Kidney epithelial cell (primary cell): ENCODE measurements around the gene PRSS16. TPM values are rescaled to one million over a fixed set of nuclear protein-coding genes. Genes with fewer than 3 reads are reported as not detected.
"Not testable (repeated sequence)": the region's sequence is repeated elsewhere in the genome, so short reads cannot be mapped to it uniquely, and the experiment has no call there.

Experiments used
- DNase-seq: peaks from one replicate; pipeline ENCODE4 v3.0.0-alpha.2; 2010; ENCODE audit warnings: low read depth
- H3K27me3 ChIP-seq: 2 replicates; pipeline ENCODE4 v1.6.0; 2011; ENCODE audit warnings: low read length; ENCODE audit not compliant: control insufficient read depth, insufficient read depth
- H3K36me3 ChIP-seq: 2 replicates; pipeline ENCODE4 v1.5.1; 2011; ENCODE audit warnings: low read length; ENCODE audit not compliant: control insufficient read depth, insufficient read depth
- H3K4me3 ChIP-seq: 2 replicates; pipeline ENCODE4 v1.5.1; 2011; ENCODE audit warnings: low read depth, mild to moderate bottlenecking, control low read depth, low read length
- CTCF ChIP-seq: IDR thresholded peaks from 2 replicates; pipeline ENCODE4 v1.5.1; 2011; ENCODE audit warnings: mild to moderate bottlenecking, moderate library complexity, low read length, control low read depth, inconsistent platforms; ENCODE audit not compliant: insufficient read depth, poor library complexity, severe bottlenecking
- total RNA-seq: library from RNA; depleted of rRNA; stranded (reverse); fragments of >200 nt; gene quantifications from 2 replicates; pipeline ENCODE4 v1.2.3, GENCODE V29; 2015

PRSS16 gene
- total RNA-seq, 1 donor from 2014 or later, result 2.2 TPM

- Histone ChIP-seq H3K4me3 (no peak overlapping the region), H3K27me3 (peaks cover 8% of the 10 kb centered on the region), H3K36me3 (no peaks in the 10 kb centered on the region)
- no peak for TF ChIP-seq CTCF
- DNase-seq, result no peak
Measured at GRCh38 chr6:27209659-27210269, 37.7 kb upstream of the PRSS16 start.

GRCh38 chr6:27213091-27213517, 34.4 kb upstream of the PRSS16 start:
- H3K27me3 ChIP-seq, H3K36me3 ChIP-seq, DNase-seq, H3K4me3 ChIP-seq: not testable (repeated sequence)

GRCh38 chr6:27213544-27214125, 33.9 kb upstream of the PRSS16 start:
- no peak overlapping the region for H3K4me3 ChIP-seq
- no peaks in the 10 kb centered on the region for H3K36me3 ChIP-seq
- DNase-seq, result no peak
- no peaks in the 10 kb centered on the region for H3K27me3 ChIP-seq
- no peak for TF ChIP-seq CTCF

- no peak for TF ChIP-seq CTCF
- no peaks in the 10 kb centered on the region for H3K36me3 ChIP-seq
- no peaks in the 10 kb centered on the region for H3K27me3 ChIP-seq
- DNase-seq, result no peak
- H3K4me3 ChIP-seq, result no peak overlapping the region
Measured at GRCh38 chr6:27214126-27214601, 33.3 kb upstream of the PRSS16 start.

- H3K36me3 ChIP-seq, result no peaks in the 10 kb centered on the region
- no peak for DNase-seq
- H3K27me3 ChIP-seq, result no peaks in the 10 kb centered on the region
- no peak overlapping the region for H3K4me3 ChIP-seq
- TF ChIP-seq CTCF, result no peak
Measured at GRCh38 chr6:27216874-27217273, 30.6 kb upstream of the PRSS16 start.

- not testable (repeated sequence) for DNase-seq, H3K4me3 ChIP-seq, H3K36me3 ChIP-seq, H3K27me3 ChIP-seq
Measured at GRCh38 chr6:27222971-27223370, 24.5 kb upstream of the PRSS16 start.

GRCh38 chr6:27224729-27225128, 22.8 kb upstream of the PRSS16 start:
- Histone ChIP-seq H3K27me3 (no peaks in the 10 kb centered on the region), H3K4me3 (no peak overlapping the region), H3K36me3 (no peaks in the 10 kb centered on the region)
- no peak for TF ChIP-seq CTCF
- DNase-seq, result no peak
